Transverse colon (tissue), 4 donors: Measurements from ENCODE around the gene MEF2D. TPM values are rescaled to one million over a fixed set of nuclear protein-coding genes. Genes with fewer than 3 reads are reported as not detected.

Experiments used
- DNase-seq: peaks from one replicate; pipeline ENCODE4 v3.0.0-alpha.2; 2019
- H3K27ac ChIP-seq, 4 donors: fragments of 200-600 bp; sonication (generic); 2 replicates each; pipeline ENCODE4 v1.5.1; 2016 to 2018; ENCODE audit warnings: inconsistent platforms in 4 of 4
- H3K27me3 ChIP-seq: fragments of 200-600 bp; sonication (generic); 2 replicates; pipeline ENCODE4 v1.5.1; 2017; ENCODE audit warnings: inconsistent platforms
- H3K36me3 ChIP-seq, 4 donors: fragments of 200-600 bp; sonication (generic); 2 replicates each; pipeline ENCODE4 v1.5.1; 2017 to 2019; ENCODE audit warnings: inconsistent platforms in 4 of 4
- H3K4me1 ChIP-seq, 4 donors: fragments of 200-600 bp; sonication (generic); 2 replicates each; pipeline ENCODE4 v1.5.1; 2017 to 2020; ENCODE audit warnings: inconsistent platforms in 4 of 4
- H3K4me3 ChIP-seq, 4 donors: fragments of 200-600 bp; sonication (generic); 1 replicate in 1 of 4; 2 replicates in 3 of 4; pipeline versions ENCODE4 v1.5.1 to v1.6.1; 2017 to 2019; ENCODE audit warnings: inconsistent platforms in 4 of 4
- H3K9me3 ChIP-seq, 2 donors: fragments of 200-600 bp; sonication (generic); 2 replicates each; pipeline ENCODE4 v1.5.1; 2017 to 2019; ENCODE audit warnings: inconsistent platforms in 2 of 2
- EP300 ChIP-seq: sonication (generic); formaldehyde crosslinking; IDR thresholded peaks from one replicate; pipeline ENCODE4 v1.6.1; 2017; ENCODE audit warnings: antibody characterized with exemption, low read depth
- POLR2A ChIP-seq: fragments of 450-650 bp; IDR thresholded peaks from one replicate; pipeline ENCODE4 v1.6.1; 2016; ENCODE audit warnings: antibody characterized with exemption, mild to moderate bottlenecking, moderate library complexity
- POLR2AphosphoS5 ChIP-seq, 3 donors: sonication (generic); formaldehyde crosslinking; IDR thresholded peaks; one replicate each; pipeline ENCODE4 v1.6.1; 2016; ENCODE audit warnings: antibody characterized with exemption in 3 of 3
- WGBS, 2 donors: methylation state at CpG; one replicate each; pipeline ENCODE4 v1.1.5; 2018; ENCODE audit warnings: low coverage in 1 of 2; 5-methylcytosine and 5-hydroxymethylcytosine counted together
- in situ Hi-C, 4 donors: fragments of 200-750 bp; cut with MboI; loops; one replicate each; pipeline versions ENCODE4 v1.15.0 to v1.15.1; 2017; ENCODE audit warnings: low sequenced_read_pairs in 3 of 4, low pct_ligation_motif_present in 1 of 4, low pct_unique_long_range_greater_than_20kb in 1 of 4
- intact Hi-C: fragments of 100-400 bp; cut with DNase I; formaldehyde crosslinking; loops from one replicate; pipeline ENCODE4 v1.15.1; 2023; ENCODE audit warnings: low total_unique reads
- total RNA-seq, 4 donors: library from RNA; depleted of rRNA; stranded (reverse); fragments of >200 nt; gene quantifications; one replicate each; pipeline ENCODE4 v1.1.0, GENCODE V29; 2016
- TF ChIP-seq, protein P1 (sequence below), 5 experiments: fragments of 200-600 bp in 3 of 5; fragments of 450-650 bp in 2 of 5; sonication (generic) in 3 of 5; IDR thresholded peaks; 1 replicate in 2 of 5; 2 replicates in 3 of 5; pipeline ENCODE4 v1.5.1; 2016 to 2017; ENCODE audit warnings: antibody characterized with exemption in 5 of 5, inconsistent platforms in 3 of 5, mild to moderate bottlenecking in 2 of 5, moderate library complexity in 1 of 5

MEF2D gene
- total RNA-seq, 4 donors from 2014 or later, result 26.1 to 200 (median 85.7) TPM

DNA sequence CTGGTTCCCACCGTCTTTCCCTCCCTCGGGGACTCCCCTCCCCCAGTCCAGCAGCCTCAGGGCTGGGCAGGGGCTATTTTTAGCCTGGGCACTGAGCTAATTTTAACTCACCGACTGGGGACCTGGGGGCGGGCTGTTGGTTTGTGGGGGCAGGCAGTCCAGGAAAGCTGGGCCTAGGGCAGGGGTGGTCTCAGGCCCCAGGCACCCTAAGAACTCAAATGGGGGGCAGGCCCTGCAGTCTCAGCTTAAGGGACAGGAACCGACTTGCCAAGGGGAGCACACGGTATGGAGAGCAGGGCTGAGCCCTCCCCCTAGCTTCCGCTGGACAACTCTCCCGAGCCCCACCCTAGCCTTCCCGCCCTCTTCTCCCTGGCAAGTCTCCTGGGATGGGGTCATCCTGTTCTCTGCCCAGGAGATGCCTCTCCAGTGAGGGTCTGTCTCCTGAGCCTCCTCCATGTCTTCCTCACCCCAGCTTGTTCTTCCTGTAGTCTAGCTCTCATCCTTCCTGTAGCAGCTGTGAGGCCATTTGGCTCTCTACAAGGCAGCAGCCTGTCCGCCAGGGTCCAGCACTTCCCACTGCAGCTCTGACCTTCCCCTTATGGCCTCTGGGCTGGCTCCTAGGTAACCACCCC is 10.1 kb downstream of the MEF2D start:
- 34% methylated on average over 10 of the region's 10 CpGs; no CpG with 5 or more reads in 1 of the 2 donors for WGBS, 2 donors
- in situ Hi-C loops, result no loop called here
- no peaks in the 10 kb centered on the region for H3K36me3 ChIP-seq
- no peaks in the 10 kb centered on the region for H3K9me3 ChIP-seq
- intact Hi-C loops, result no loop called here
- TF ChIP-seq, protein P1, sequence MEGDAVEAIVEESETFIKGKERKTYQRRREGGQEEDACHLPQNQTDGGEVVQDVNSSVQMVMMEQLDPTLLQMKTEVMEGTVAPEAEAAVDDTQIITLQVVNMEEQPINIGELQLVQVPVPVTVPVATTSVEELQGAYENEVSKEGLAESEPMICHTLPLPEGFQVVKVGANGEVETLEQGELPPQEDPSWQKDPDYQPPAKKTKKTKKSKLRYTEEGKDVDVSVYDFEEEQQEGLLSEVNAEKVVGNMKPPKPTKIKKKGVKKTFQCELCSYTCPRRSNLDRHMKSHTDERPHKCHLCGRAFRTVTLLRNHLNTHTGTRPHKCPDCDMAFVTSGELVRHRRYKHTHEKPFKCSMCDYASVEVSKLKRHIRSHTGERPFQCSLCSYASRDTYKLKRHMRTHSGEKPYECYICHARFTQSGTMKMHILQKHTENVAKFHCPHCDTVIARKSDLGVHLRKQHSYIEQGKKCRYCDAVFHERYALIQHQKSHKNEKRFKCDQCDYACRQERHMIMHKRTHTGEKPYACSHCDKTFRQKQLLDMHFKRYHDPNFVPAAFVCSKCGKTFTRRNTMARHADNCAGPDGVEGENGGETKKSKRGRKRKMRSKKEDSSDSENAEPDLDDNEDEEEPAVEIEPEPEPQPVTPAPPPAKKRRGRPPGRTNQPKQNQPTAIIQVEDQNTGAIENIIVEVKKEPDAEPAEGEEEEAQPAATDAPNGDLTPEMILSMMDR (IDR thresholded peaks at IDR 0.05), result peak in 1 of 5 experiments; percentile 40
- TF ChIP-seq EP300, result no peak
- H3K4me1 ChIP-seq, result peaks cover 79 to 87% (median 84%) of the 10 kb centered on the region in 4 donors
- no peaks in the 10 kb centered on the region for H3K27me3 ChIP-seq
- peak overlapping the region in 2 of 4 donors; percentile 4 to 32 for H3K4me3 ChIP-seq
- peak; percentile 38 for DNase-seq
- peak overlapping the region; percentile 69 to 100 (median 100) for H3K27ac ChIP-seq

DNA sequence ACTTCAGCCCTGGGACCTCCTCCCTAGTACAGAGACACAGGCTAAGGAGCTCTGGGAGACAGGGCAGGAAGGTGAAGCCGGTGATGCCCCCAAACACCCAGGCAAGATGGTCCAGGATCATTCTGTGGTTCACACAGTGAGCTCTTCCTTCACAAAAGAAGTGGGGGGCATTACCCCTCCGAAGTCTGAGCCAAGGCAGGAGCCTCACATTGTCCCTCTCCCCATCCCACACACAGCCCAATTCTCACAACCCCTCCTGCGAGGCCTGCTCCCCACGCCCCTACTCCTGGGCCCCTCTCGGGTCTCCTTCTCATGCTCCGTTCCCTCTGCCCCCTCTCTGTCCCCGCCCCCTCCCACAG is 10.7 kb downstream of the MEF2D start:
- H3K9me3 ChIP-seq, result no peaks in the 10 kb centered on the region
- H3K4me3 ChIP-seq, result peak overlapping the region in 2 of 4 donors; percentile 4 to 32
- intact Hi-C loops, result no loop called here
- no peaks in the 10 kb centered on the region for H3K27me3 ChIP-seq
- 42% methylated on average over 7 of the region's 7 CpGs; no CpG with 5 or more reads in 1 of the 2 donors for WGBS, 2 donors
- no peaks in the 10 kb centered on the region for H3K36me3 ChIP-seq
- DNase-seq, result no peak
- peaks cover 74 to 83% (median 81%) of the 10 kb centered on the region in 4 donors for H3K4me1 ChIP-seq
- peak overlapping the region; percentile 69 to 100 (median 100) for H3K27ac ChIP-seq
- in situ Hi-C loops, result no loop called here
- TF ChIP-seq, protein P1 (IDR thresholded peaks at IDR 0.05), result no peak
- TF ChIP-seq POLR2A, result no peak

DNA sequence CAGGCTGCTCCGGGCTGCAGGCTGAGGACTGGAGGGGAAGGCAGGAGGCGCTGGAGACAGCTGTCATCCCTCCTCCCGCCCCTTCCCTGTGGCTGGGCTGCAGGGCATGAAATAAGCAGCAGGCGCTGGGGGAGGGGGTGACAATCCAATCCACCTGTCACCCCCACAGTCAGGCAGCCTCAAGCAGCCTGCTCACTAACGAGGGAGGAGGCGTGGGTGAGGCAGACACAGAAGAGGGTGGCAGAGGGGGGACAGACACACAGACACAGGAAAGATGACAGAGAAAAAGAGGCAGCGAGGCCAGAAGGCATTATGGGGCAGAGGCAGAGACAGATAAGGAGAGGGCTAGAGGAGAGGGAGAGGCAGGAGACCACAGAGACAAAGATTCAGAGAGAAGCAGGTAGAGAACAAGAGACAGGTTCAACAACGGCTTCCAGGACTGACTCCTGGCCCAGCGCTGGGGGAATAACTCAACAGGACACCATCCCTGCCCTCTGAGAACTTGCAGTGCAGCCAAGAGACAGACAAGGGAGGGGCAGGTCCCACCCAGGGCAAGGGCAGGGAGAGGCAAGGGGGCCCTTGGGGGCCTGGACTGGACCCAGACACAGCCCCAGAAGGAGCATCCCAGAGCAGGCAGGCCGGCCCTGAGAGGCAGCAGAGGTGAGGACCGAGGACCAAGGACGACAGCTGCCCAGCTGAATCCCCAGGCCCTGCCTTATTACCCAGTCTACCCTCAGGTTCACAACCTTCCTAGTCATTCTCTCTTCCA is 11.2 kb downstream of the MEF2D start:
- H3K27me3 ChIP-seq, result no peaks in the 10 kb centered on the region
- intact Hi-C loops (no loop called here), in situ Hi-C loops (no loop called here)
- no peaks in the 10 kb centered on the region for H3K9me3 ChIP-seq
- WGBS, 2 donors, result 18 to 30% methylated on average over 2 to 9 of the region's 12 CpGs
- H3K4me3 ChIP-seq, result peak overlapping the region in 2 of 4 donors; percentile 4 to 32
- DNase-seq, result no peak
- H3K4me1 ChIP-seq, result peaks cover 74 to 82% (median 77%) of the 10 kb centered on the region in 4 donors
- H3K27ac ChIP-seq, result peak overlapping the region; percentile 69 to 100 (median 100)
- H3K36me3 ChIP-seq, result no peaks in the 10 kb centered on the region
- TF ChIP-seq, protein P1 (IDR thresholded peaks at IDR 0.05), result no peak
- no peak for TF ChIP-seq POLR2A
- no peak for TF ChIP-seq EP300
- no peak for TF ChIP-seq POLR2AphosphoS5 (IDR thresholded peaks at IDR 0.05)

DNA sequence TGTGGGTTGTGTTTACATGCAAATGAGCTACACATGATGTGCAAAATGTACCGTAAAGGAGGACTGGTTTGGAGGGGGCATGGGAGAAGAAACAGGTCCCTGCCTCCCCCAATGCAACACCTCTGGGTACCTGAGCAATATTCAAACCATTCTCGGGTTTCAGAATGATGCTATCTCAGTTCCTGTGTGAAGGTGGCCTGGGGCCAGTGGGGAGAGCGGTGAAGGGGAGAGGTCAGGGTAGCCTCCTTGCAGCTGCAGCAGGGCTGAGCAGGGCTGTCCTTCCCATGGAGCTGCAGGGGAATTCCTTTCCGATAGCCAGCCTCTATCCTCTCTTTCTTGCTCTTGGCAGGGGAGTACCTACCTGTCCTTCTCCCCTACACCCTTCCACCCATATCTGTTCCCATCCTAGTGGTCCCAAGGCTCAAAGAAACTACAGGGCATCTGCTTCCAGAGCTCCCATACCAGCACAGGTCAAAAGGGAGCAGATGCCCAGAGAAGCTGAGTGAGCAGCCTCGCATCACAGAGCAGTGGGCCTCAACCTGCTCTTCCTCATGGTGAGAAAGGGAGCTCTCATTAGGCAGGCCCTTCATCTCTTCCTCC is 11.9 kb downstream of the MEF2D start:
- H3K27ac ChIP-seq, result peak overlapping the region; percentile 69 to 100 (median 100)
- no peaks in the 10 kb centered on the region for H3K36me3 ChIP-seq
- WGBS, 2 donors, result 51 to 58% methylated on average over 2 to 5 of the region's 5 CpGs
- no peak for TF ChIP-seq POLR2A
- peak in 1 of 3 donors; percentile 23 for TF ChIP-seq POLR2AphosphoS5 (IDR thresholded peaks at IDR 0.05)
- intact Hi-C loops (no loop called here), in situ Hi-C loops (no loop called here)
- no peaks in the 10 kb centered on the region for H3K27me3 ChIP-seq
- H3K9me3 ChIP-seq, result no peaks in the 10 kb centered on the region
- peak; percentile 70 for DNase-seq
- H3K4me3 ChIP-seq, result no peak overlapping the region
- peaks cover 68 to 80% (median 74%) of the 10 kb centered on the region in 4 donors for H3K4me1 ChIP-seq
